HCT116 (cell line): ENCODE data around the gene KPNB1. TPM values are rescaled to one million over a fixed set of nuclear protein-coding genes. Genes with fewer than 3 reads are reported as not detected.
A peak's percentile ranks its signal among the peaks of the same experiment; 100 is the strongest.

Source experiments
- ATAC-seq: fragments of 200-7000 bp; cut with Tn5 transposase; 2 replicates; pipeline ENCODE4 v1.9.1; 2020; ENCODE audit warnings: mild to moderate bottlenecking, moderate library complexity
- BruUV-seq: library from RNA; stranded (reverse); fragments of 400-500 nt; replicated peaks from 2 replicates; lab custom pipeline; 2021; lab: Mats Ljungman, UMichigan
- CTCF ChIA-PET: fragments of 300-600 bp; sonication (Branson Sonifier 250); formaldehyde crosslinking; loops from one replicate; lab custom pipeline; 2021; ENCODE audit warnings: antibody characterized with exemption; lab: Charles Lee
- POLR2A ChIA-PET: fragments of 300-600, 350-600 bp; sonication (Branson Sonifier 250); formaldehyde crosslinking; loops from one replicate; lab custom pipeline; 2021; ENCODE audit warnings: antibody characterized with exemption; lab: Charles Lee
- RAD21 ChIA-PET, 2 experiments: fragments of 300-600 bp; sonication (Branson Sonifier 250); formaldehyde crosslinking; loops; one replicate each; lab custom pipeline; 2023; ENCODE audit warnings: low total read pairs in 2 of 2; ENCODE audit not compliant: uncharacterized antibody in 2 of 2, unreplicated experiment in 2 of 2, low non-redundant PET in 1 of 2; lab: Charles Lee
- DNase-seq: peaks from one replicate; pipeline ENCODE4 v3.0.0-alpha.2; 2010; ENCODE audit warnings: low read depth, low spot score
- H2AFZ ChIP-seq: fragments of 200-600 bp; shearing (Covaris generic), sonication (generic); 2 replicates; pipeline ENCODE4 v1.6.1; 2017; ENCODE audit warnings: low read depth, mixed run types, mixed read lengths, antibody characterized with exemption, low read length; ENCODE audit not compliant: poor library complexity, severe bottlenecking
- H3K27ac ChIP-seq: 2 replicates; pipeline ENCODE4 v1.5.1; 2012; ENCODE audit warnings: low read depth, low read length
- H3K27me3 ChIP-seq: fragments of 200-600 bp; sonication (generic); 2 replicates; pipeline ENCODE4 v1.6.1; 2016; ENCODE audit warnings: mixed run types, low read length, mixed read lengths; ENCODE audit not compliant: insufficient read depth
- H3K36me3 ChIP-seq, 2 experiments: fragments of 200-500 bp in 1 of 2; fragments of 200-600 bp in 1 of 2; sonication (Bioruptor generic) in 1 of 2; sonication (generic) in 1 of 2; 2 replicates each; pipeline versions ENCODE4 v1.5.1 to v1.6.1; 2014 to 2016; ENCODE audit warnings: low read length in 2 of 2, inconsistent platforms in 1 of 2, mixed read lengths in 1 of 2, mixed run types in 1 of 2; ENCODE audit not compliant: insufficient read depth in 2 of 2, control insufficient read depth in 1 of 2
- H3K4me1 ChIP-seq, 2 experiments: fragments of 200-600 bp in 1 of 2; sonication (generic) in 1 of 2; 2 replicates each; pipeline versions ENCODE4 v1.5.1 to v1.6.1; 2012 to 2017; ENCODE audit warnings: low read length in 2 of 2, inconsistent platforms in 1 of 2, mild to moderate bottlenecking in 1 of 2, mixed read lengths in 1 of 2, mixed run types in 1 of 2, moderate library complexity in 1 of 2; ENCODE audit not compliant: insufficient read depth in 2 of 2, control insufficient read depth in 1 of 2
- H3K4me2 ChIP-seq: fragments of 200-600 bp; sonication (generic); 2 replicates; pipeline ENCODE4 v1.6.1; 2017; ENCODE audit warnings: mixed run types, low read length, mixed read lengths
- H3K4me3 ChIP-seq, 2 experiments: fragments of 200-600 bp in 1 of 2; sonication (generic) in 1 of 2; replicated peaks in 1 of 2; 2 replicates each; pipeline ENCODE4 v1.5.1; 2011 to 2016; ENCODE audit warnings: low read length in 2 of 2, control low read depth in 1 of 2, low read depth in 1 of 2, mild to moderate bottlenecking in 1 of 2, mixed read lengths in 1 of 2, mixed run types in 1 of 2
- H3K79me2 ChIP-seq: fragments of 200-600 bp; sonication (generic); 2 replicates; pipeline ENCODE4 v1.6.1; 2017; ENCODE audit warnings: mild to moderate bottlenecking, mixed run types, low read length, moderate library complexity, mixed read lengths; ENCODE audit not compliant: insufficient read depth
- H3K9ac ChIP-seq: fragments of 200-600 bp; sonication (generic); 2 replicates; pipeline ENCODE4 v1.6.1; 2016; ENCODE audit warnings: low read length, mixed read lengths
- H3K9me2 ChIP-seq: fragments of 200-600 bp; sonication (generic), shearing (Covaris generic); 2 replicates; pipeline ENCODE4 v1.6.1; 2017; ENCODE audit warnings: mixed run types, mild to moderate bottlenecking, moderate library complexity; ENCODE audit not compliant: insufficient read depth
- H3K9me3 ChIP-seq, 2 experiments: fragments of 200-500 bp in 1 of 2; fragments of 200-600 bp in 1 of 2; sonication (Bioruptor generic) in 1 of 2; sonication (generic) in 1 of 2; 2 replicates each; pipeline ENCODE4 v1.6.1; 2014 to 2017; ENCODE audit warnings: low read length in 2 of 2, mixed read lengths in 2 of 2, inconsistent platforms in 1 of 2, low read depth in 1 of 2, mild to moderate bottlenecking in 1 of 2, mixed run types in 1 of 2, moderate library complexity in 1 of 2; ENCODE audit not compliant: control insufficient read depth in 1 of 2, insufficient read depth in 1 of 2
- H4K20me1 ChIP-seq: fragments of 200-600 bp; sonication (generic), shearing (Covaris generic); 2 replicates; pipeline ENCODE4 v1.6.1; 2017; ENCODE audit warnings: mixed run types, mild to moderate bottlenecking, moderate library complexity; ENCODE audit not compliant: insufficient read depth
- ATF3 ChIP-seq: IDR thresholded peaks from 2 replicates; pipeline ENCODE4 v1.6.1; 2012
- CBX3 ChIP-seq: IDR thresholded peaks from 2 replicates; pipeline ENCODE4 v1.6.1; 2012; ENCODE audit warnings: low read depth
- CEBPB ChIP-seq: IDR thresholded peaks from 2 replicates; pipeline ENCODE4 v1.6.1; 2012; ENCODE audit warnings: low read depth
- EGR1 ChIP-seq: IDR thresholded peaks from 2 replicates; pipeline ENCODE4 v1.6.1; 2012; ENCODE audit warnings: low read depth
- ELF1 ChIP-seq: IDR thresholded peaks from 2 replicates; pipeline ENCODE4 v1.6.1; 2012; ENCODE audit warnings: low read depth, borderline replicate concordance
- EZH2 ChIP-seq: fragments of 200-600 bp; sonication (generic); IDR thresholded peaks from 2 replicates; pipeline ENCODE4 v1.6.1; 2017; ENCODE audit warnings: antibody characterized with exemption, mixed run types
- EZH2phosphoT487 ChIP-seq: fragments of 200-600 bp; IDR thresholded peaks from 2 replicates; pipeline ENCODE4 v1.6.1; 2018; ENCODE audit warnings: antibody characterized with exemption, borderline replicate concordance
- FOSL1 ChIP-seq: IDR thresholded peaks from 2 replicates; pipeline ENCODE4 v1.6.1; 2012; ENCODE audit warnings: low read depth
- JUND ChIP-seq: IDR thresholded peaks from 2 replicates; pipeline ENCODE4 v1.6.1; 2012
- POLR2A ChIP-seq: IDR thresholded peaks from 2 replicates; pipeline ENCODE4 v1.7.0; 2011; ENCODE audit warnings: borderline replicate concordance; ENCODE audit not compliant: insufficient read depth, insufficient read length; ENCODE audit errors: extremely low read depth
- POLR2AphosphoS5 ChIP-seq: IDR thresholded peaks from 2 replicates; pipeline ENCODE4 v1.6.1; 2011; ENCODE audit warnings: mild to moderate bottlenecking, low read depth, low read length, moderate library complexity
- RAD21 ChIP-seq: IDR thresholded peaks from 2 replicates; pipeline ENCODE4 v1.6.1; 2012; ENCODE audit warnings: low read depth, mild to moderate bottlenecking
- SIN3A ChIP-seq: IDR thresholded peaks from 2 replicates; pipeline ENCODE4 v1.6.1; 2012; ENCODE audit warnings: low read depth
- SP1 ChIP-seq: IDR thresholded peaks from 2 replicates; pipeline ENCODE4 v1.6.1; 2012; ENCODE audit warnings: low read depth
- SRF ChIP-seq: IDR thresholded peaks from 2 replicates; pipeline ENCODE4 v1.6.1; 2012; ENCODE audit warnings: low read depth
- TCF7L2 ChIP-seq: IDR thresholded peaks from 2 replicates; pipeline ENCODE4 v1.7.0; 2011; ENCODE audit warnings: borderline replicate concordance, inconsistent platforms; ENCODE audit not compliant: insufficient read depth, insufficient read length; ENCODE audit errors: extremely low read depth
- ZBTB33 ChIP-seq: IDR thresholded peaks from 2 replicates; pipeline ENCODE4 v1.6.1; 2011; ENCODE audit warnings: mild to moderate bottlenecking, low read length, moderate library complexity; ENCODE audit not compliant: insufficient replicate concordance; ENCODE audit errors: extremely low read depth
- ZNF274 ChIP-seq: fragments of 200-500 bp; sonication (Bioruptor generic); IDR thresholded peaks from 2 replicates; pipeline ENCODE4 v1.6.1; 2014; ENCODE audit warnings: mild to moderate bottlenecking, low read depth, low read length, inconsistent platforms
- intact Hi-C: fragments of 100-400 bp; cut with micrococcal nuclease; formaldehyde crosslinking; loops from 2 replicates; pipeline ENCODE4 v1.10.0; 2022
- total RNA-seq: library from RNA; stranded (reverse); gene quantifications from one replicate; pipeline ENCODE4 v1.2.1, GENCODE V29; 2021; ENCODE audit not compliant: unreplicated experiment
- TF ChIP-seq, protein P1 (sequence below): IDR thresholded peaks from 2 replicates; pipeline ENCODE4 v1.6.1; 2012

KPNB1 gene
- total RNA-seq, 1 experiment from 2014 or later, result 526 TPM

DNA sequence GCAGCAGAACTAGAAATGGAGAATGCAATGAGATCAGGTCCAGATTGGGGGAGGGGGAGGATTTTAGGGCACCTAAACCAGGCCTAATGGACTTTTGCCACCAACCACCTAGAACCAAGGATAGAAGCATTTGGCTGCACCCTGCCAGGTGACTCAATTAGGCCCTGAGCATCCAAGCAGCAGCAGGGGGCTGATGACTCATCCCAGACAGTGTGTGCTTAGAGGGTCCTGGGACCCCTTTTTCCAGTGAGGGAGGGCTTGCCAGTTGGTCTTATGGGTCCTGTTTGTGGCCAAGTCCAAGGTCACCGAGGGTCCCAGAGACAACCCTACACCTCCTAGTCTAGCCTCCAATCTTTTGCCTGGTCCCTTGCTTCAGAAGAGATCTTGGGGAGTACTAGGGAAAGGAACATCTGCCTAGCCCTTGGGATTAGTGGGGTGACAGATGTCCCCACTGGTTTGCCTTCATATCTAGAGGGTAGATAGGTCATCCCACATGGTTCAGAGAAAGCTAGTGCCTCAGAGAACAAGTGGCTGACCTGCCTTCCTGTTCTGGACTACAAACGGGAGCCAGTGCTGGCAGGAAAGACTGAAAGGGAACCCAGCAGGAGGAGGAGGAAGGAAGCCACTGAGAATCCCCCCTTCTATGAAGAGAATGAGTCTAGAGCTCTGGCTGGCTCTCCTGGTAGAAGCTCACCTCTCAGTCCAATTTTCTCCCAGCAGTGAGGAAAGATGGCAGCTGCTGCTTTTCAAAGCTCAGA lies 42.6 kb downstream of the KPNB1 start:
- POLR2A ChIA-PET, result interaction anchor here (0.7 kb wide), 1 partner anchor 29 kb away, joined by 3 read pairs; no protein-coding TSS in a partner anchor
- H3K4me2 ChIP-seq, result peak overlapping the region; percentile 91

DNA sequence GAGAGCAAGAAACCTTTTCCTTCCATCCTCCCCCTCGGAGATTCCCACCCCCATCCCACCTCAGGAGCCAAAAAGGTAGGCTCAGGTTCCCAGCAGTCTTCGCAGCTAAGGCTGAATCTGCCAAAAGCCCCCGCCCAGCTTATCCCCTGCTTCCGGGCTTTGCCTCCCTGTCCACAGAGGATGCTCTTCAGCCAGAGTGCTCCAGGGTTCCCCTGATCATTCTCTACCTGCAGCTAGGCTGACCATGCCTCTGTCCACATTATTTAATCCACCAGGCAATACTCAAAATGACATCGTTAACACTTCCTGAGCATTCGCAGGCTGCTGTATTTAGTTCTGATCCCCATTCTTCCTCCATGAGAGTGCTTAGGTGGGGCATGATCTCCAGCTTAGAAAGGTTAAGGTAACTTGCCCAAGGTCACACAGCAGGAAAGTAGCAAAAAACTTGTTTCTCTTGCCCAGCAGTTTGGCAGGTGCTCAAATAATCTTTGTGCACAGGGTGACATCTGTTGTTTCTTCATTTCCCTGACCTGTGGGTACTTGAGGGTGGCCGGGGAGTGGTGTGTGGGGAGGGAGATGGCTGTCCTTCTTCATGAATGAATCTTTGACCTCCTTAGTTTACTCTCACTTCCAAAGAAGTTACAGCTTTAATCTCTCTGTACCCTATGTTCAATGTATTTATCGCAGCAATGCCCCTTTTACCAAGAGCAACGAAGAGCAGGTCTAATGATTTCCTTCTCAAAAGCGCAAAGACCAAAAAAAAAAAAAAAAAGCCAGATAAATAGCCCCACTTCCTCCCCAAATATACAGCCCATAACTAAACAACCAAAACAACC lies 43.4 kb downstream of the KPNB1 start:
- no peaks in the 10 kb centered on the region for H3K9me3 ChIP-seq
- ChIA-PET CTCF (interaction anchor here (0.6 to 1.2 kb wide), 2 partner anchors 12 to 108 kb away, joined by 3 to 4 read pairs; no protein-coding TSS in a partner anchor), RAD21 (no interaction called here), POLR2A (interaction anchor here (0.7 kb wide), 1 partner anchor 30 kb away, joined by 3 read pairs; no protein-coding TSS in a partner anchor)
- ATAC-seq (no peak), DNase-seq (no peak)
- peak overlapping the region; percentile 91 for H3K4me2 ChIP-seq
- BruUV-seq, result TSS peak; percentile 93
- no peaks in the 10 kb centered on the region for H3K79me2 ChIP-seq
- peaks cover 25 to 43% of the 10 kb centered on the region in 2 experiments for H3K4me1 ChIP-seq
- peak overlapping the region; percentile 62 to 74 for H3K4me3 ChIP-seq
- peak overlapping the region; percentile 61; the same call in 1 of the 2 replicates for H3K27ac ChIP-seq
- H2AFZ ChIP-seq, result peak overlapping the region; percentile 10
- no peaks in the 10 kb centered on the region for H3K9me2 ChIP-seq
- H3K36me3 ChIP-seq, result no peaks in the 10 kb centered on the region
- H3K9ac ChIP-seq, result peak overlapping the region; percentile 67
- H4K20me1 ChIP-seq, result no peaks in the 10 kb centered on the region
- H3K27me3 ChIP-seq, result no peaks in the 10 kb centered on the region
- intact Hi-C loops, result no loop called here
- no peak for TF ChIP-seq ELF1
- no peak for TF ChIP-seq ATF3
- no peak for TF ChIP-seq CEBPB
- TF ChIP-seq, protein P1, sequence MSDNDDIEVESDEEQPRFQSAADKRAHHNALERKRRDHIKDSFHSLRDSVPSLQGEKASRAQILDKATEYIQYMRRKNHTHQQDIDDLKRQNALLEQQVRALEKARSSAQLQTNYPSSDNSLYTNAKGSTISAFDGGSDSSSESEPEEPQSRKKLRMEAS, result no peak; the same call in 1 of the 2 replicates
- no peak for TF ChIP-seq POLR2A
- no peak for TF ChIP-seq FOSL1
- no peak for TF ChIP-seq TCF7L2
- TF ChIP-seq JUND, result no peak
- no peak for TF ChIP-seq EZH2phosphoT487
- TF ChIP-seq EGR1, result no peak
- no peak for TF ChIP-seq CBX3
- no peak for TF ChIP-seq ZNF274
- TF ChIP-seq POLR2AphosphoS5, result no peak
- TF ChIP-seq ZBTB33, result no peak
- no peak for TF ChIP-seq SIN3A

More for the DNA sequence above, 42.6 kb downstream of the KPNB1 start:
- ATAC-seq, result no peak
- Histone ChIP-seq H3K4me3 (no peak overlapping the region), H3K9me2 (no peaks in the 10 kb centered on the region), H4K20me1 (no peaks in the 10 kb centered on the region), H3K27me3 (no peaks in the 10 kb centered on the region), H3K9me3 (no peaks in the 10 kb centered on the region), H2AFZ (no peak overlapping the region), H3K79me2 (no peaks in the 10 kb centered on the region), H3K4me1 (peaks cover 25 to 45% of the 10 kb centered on the region in 2 experiments), H3K36me3 (no peaks in the 10 kb centered on the region), H3K9ac (peak overlapping the region; percentile 67; the same call in 1 of the 2 replicates), H3K27ac (no peak overlapping the region)
- no peak for DNase-seq
- intact Hi-C loops, result no loop called here
- BruUV-seq, result no TSS peak
- ChIA-PET RAD21 (no interaction called here), CTCF (interaction anchor here (0.6 kb wide), 1 partner anchor 11 kb away, joined by 3 read pairs; no protein-coding TSS in a partner anchor)
- TF ChIP-seq EZH2, result no peak
- no peak for TF ChIP-seq SRF
- TF ChIP-seq SP1, result no peak
- no peak for TF ChIP-seq EZH2phosphoT487
- no peak for TF ChIP-seq RAD21
